Breast epithelium (tissue), 3 donors: ENCODE measurements around the gene GAN.

Experiments used
- POLR2A ChIP-seq: fragments of 450-650 bp; IDR thresholded peaks from one replicate; pipeline ENCODE4 v1.6.1; 2016; ENCODE audit warnings: antibody characterized with exemption, mild to moderate bottlenecking, moderate library complexity
- POLR2AphosphoS5 ChIP-seq, 3 donors: sonication (generic); formaldehyde crosslinking; IDR thresholded peaks; one replicate each; pipeline ENCODE4 v1.6.1; 2017; ENCODE audit warnings: antibody characterized with exemption in 3 of 3
- TF ChIP-seq, protein P1 (sequence below), 3 donors: fragments of 450-650 bp; IDR thresholded peaks; one replicate each; pipeline ENCODE4 v1.5.1; 2016 to 2017; ENCODE audit warnings: antibody characterized with exemption in 3 of 3, mild to moderate bottlenecking in 3 of 3, moderate library complexity in 3 of 3

DNA sequence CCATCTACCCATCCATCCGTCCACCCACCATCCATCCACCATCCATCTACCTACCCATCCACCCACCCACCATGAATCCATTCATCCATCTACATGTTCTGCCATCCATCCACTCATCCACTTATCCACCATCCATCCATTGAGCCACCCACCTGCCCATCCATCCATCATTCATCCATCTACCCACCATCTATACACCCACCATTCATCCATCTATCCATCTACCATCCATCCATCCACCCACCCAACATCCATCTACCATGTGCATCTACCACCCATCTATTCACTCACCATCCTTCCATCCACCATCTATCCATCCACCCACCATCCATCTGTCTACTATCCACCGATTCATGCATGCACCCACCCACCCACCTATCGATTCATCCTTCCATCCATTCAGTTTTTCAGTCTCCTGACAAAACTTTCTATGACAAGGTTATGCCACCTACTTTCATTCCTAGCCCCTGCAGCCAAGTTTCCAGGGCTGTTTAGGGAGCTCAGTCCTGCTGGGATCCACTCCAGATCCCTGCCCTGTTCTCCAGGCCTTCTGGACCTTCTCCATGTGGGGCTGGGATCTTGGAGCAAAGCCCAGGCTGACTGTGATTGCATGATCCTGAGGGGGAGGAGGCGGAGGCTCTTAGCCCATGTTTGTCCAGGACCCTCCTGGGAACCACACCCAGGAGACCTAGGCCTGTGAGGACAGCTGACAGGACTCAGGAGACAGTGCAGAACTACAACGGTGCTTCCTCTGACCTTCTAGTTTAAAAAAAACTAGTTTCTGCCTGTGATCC is 48.9 kb upstream of the GAN start:
- TF ChIP-seq, protein P1, sequence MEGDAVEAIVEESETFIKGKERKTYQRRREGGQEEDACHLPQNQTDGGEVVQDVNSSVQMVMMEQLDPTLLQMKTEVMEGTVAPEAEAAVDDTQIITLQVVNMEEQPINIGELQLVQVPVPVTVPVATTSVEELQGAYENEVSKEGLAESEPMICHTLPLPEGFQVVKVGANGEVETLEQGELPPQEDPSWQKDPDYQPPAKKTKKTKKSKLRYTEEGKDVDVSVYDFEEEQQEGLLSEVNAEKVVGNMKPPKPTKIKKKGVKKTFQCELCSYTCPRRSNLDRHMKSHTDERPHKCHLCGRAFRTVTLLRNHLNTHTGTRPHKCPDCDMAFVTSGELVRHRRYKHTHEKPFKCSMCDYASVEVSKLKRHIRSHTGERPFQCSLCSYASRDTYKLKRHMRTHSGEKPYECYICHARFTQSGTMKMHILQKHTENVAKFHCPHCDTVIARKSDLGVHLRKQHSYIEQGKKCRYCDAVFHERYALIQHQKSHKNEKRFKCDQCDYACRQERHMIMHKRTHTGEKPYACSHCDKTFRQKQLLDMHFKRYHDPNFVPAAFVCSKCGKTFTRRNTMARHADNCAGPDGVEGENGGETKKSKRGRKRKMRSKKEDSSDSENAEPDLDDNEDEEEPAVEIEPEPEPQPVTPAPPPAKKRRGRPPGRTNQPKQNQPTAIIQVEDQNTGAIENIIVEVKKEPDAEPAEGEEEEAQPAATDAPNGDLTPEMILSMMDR (IDR thresholded peaks at IDR 0.05): no peak
- TF ChIP-seq POLR2A: no peak
- no peak for TF ChIP-seq POLR2AphosphoS5 (IDR thresholded peaks at IDR 0.05)
